Ascending aorta (tissue), 2 donors: Measurements from ENCODE around the gene TMEM120A. TPM values are rescaled to one million over a fixed set of nuclear protein-coding genes. Genes with fewer than 3 reads are reported as not detected.

Source experiments
- DNase-seq, 2 donors: peaks; one replicate each; pipeline ENCODE4 v3.0.0-alpha.2; 2019; ENCODE audit warnings: low spot score in 2 of 2
- H3K27ac ChIP-seq, 2 donors: fragments of 200-600 bp; sonication (generic); one replicate each; pipeline ENCODE4 v1.5.1; 2016 to 2017; ENCODE audit warnings: mild to moderate bottlenecking in 1 of 2
- H3K27me3 ChIP-seq: fragments of 200-600 bp; sonication (generic); one replicate; pipeline ENCODE4 v1.5.1; 2017
- H3K36me3 ChIP-seq, 2 donors: fragments of 200-600 bp; sonication (generic); one replicate each; pipeline ENCODE4 v1.5.1; 2016
- H3K4me1 ChIP-seq, 2 donors: fragments of 200-600 bp; sonication (generic); one replicate each; pipeline ENCODE4 v1.5.1; 2016 to 2017; ENCODE audit warnings: mild to moderate bottlenecking in 1 of 2
- H3K4me3 ChIP-seq, 2 donors: fragments of 200-600 bp; sonication (generic); one replicate each; pipeline ENCODE4 v1.5.1; 2016 to 2017; ENCODE audit warnings: mild to moderate bottlenecking in 1 of 2
- H3K9me3 ChIP-seq, 2 donors: fragments of 200-600 bp; sonication (generic); one replicate each; pipeline ENCODE4 v1.5.1; 2016
- CTCF ChIP-seq, 3 experiments: fragments of 200-600 bp in 2 of 3; fragments of 450-650 bp in 1 of 3; sonication (generic) in 2 of 3; IDR thresholded peaks; one replicate each; pipeline ENCODE4 v1.5.1; 2016 to 2019; ENCODE audit warnings: antibody characterized with exemption in 3 of 3, mild to moderate bottlenecking in 1 of 3, moderate library complexity in 1 of 3
- intact Hi-C: fragments of 100-400 bp; cut with DNase I; formaldehyde crosslinking; loops from one replicate; pipeline ENCODE4 v1.15.1; 2023
- total RNA-seq: library from RNA; depleted of rRNA; stranded (reverse); fragments of >200 nt; gene quantifications from one replicate; pipeline ENCODE4 v1.1.0, GENCODE V29; 2016

The TMEM120A gene
- total RNA-seq, 1 donor from 2014 or later = 24.2 TPM

- H3K36me3 ChIP-seq = peaks cover under 1 to 11% of the 10 kb centered on the region in 2 donors
- no peak for TF ChIP-seq CTCF (IDR thresholded peaks at IDR 0.05)
- no peaks in the 10 kb centered on the region for H3K27me3 ChIP-seq
- peak overlapping the region; percentile 92 to 97 for H3K27ac ChIP-seq
- H3K9me3 ChIP-seq = no peaks in the 10 kb centered on the region
- peak in 1 of 2 donors; percentile 64 for DNase-seq
- intact Hi-C loops = loop anchor here (10.0 kb wide), 1 partner anchor 253 kb away; no protein-coding TSS in a partner anchor
- H3K4me1 ChIP-seq = peaks cover 20 to 38% of the 10 kb centered on the region in 2 donors
- no peak overlapping the region for H3K4me3 ChIP-seq
Observed at GRCh38 chr7:75968012-75968411, 26.4 kb downstream of the TMEM120A start.

DNA sequence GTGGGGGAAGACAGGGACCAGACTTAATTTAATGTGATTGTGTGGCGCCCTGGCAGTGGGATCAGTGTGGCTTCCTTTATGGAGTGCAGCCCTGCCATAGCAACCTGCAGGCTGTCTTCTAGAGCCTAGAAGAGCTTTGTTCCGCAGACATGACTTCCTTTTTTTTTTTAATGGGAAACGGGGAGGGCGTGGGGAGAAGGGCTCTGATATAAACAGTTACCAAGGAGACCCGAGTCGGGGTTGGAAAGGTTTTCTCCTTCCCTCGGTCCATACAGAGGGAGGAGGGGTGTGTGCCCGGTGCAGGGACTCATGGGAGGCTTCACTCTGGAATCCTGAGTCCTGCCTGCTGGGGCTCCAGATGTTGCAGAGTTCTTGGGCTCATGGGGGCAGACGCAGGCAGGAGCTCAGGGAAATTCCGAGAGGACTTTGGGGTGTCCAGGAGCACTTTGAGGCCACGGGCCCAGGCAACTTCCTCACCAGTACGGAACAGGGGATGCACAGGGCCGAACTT is 26.9 kb downstream of the TMEM120A start:
- H3K4me1 ChIP-seq = peaks cover 20 to 40% of the 10 kb centered on the region in 2 donors
- no peaks in the 10 kb centered on the region for H3K27me3 ChIP-seq
- H3K9me3 ChIP-seq = no peaks in the 10 kb centered on the region
- no peak overlapping the region for H3K4me3 ChIP-seq
- DNase-seq = peak in 1 of 2 donors; percentile 68
- peaks cover 0 to 6% of the 10 kb centered on the region in 2 donors for H3K36me3 ChIP-seq
- intact Hi-C loops = loop anchor here (2.0 to 10.0 kb wide), 3 partner anchors 79 to 253 kb away; partner anchors contain the start of genes RHBDD2 and STYXL1
- H3K27ac ChIP-seq = peak overlapping the region; percentile 92 to 97
- TF ChIP-seq CTCF (IDR thresholded peaks at IDR 0.05) = no peak

- TF ChIP-seq CTCF (IDR thresholded peaks at IDR 0.05) = no peak
- no peak for DNase-seq
- H3K9me3 ChIP-seq = no peaks in the 10 kb centered on the region
- no peaks in the 10 kb centered on the region for H3K27me3 ChIP-seq
- H3K36me3 ChIP-seq = peaks cover 0 to 1% of the 10 kb centered on the region in 2 donors
- intact Hi-C loops = loop anchor here (2.0 to 10.0 kb wide), 3 partner anchors 80 to 252 kb away; partner anchors contain the start of genes RHBDD2 and STYXL1
- peaks cover 20 to 43% of the 10 kb centered on the region in 2 donors for H3K4me1 ChIP-seq
- peak overlapping the region in 1 of 2 donors; percentile 28 for H3K4me3 ChIP-seq
- H3K27ac ChIP-seq = peak overlapping the region; percentile 92 to 97
Observed at GRCh38 chr7:75967055-75967454, 27.3 kb downstream of the TMEM120A start.

- H3K27me3 ChIP-seq = no peaks in the 10 kb centered on the region
- H3K36me3 ChIP-seq = no peaks in the 10 kb centered on the region
- H3K4me3 ChIP-seq = peak overlapping the region; percentile 15 to 54
- H3K27ac ChIP-seq = peak overlapping the region; percentile 92 to 97
- DNase-seq = peak; percentile 63 to 92
- no peaks in the 10 kb centered on the region for H3K9me3 ChIP-seq
- no peak for TF ChIP-seq CTCF (IDR thresholded peaks at IDR 0.05)
- intact Hi-C loops = loop anchor here (1.0 to 10.0 kb wide), 4 partner anchors 28 to 252 kb away; partner anchors contain the start of genes RHBDD2, STYXL1 and TMEM120A
- peaks cover 20 to 44% of the 10 kb centered on the region in 2 donors for H3K4me1 ChIP-seq
Observed at GRCh38 chr7:75966190-75966961, 28.0 kb downstream of the TMEM120A start.

DNA sequence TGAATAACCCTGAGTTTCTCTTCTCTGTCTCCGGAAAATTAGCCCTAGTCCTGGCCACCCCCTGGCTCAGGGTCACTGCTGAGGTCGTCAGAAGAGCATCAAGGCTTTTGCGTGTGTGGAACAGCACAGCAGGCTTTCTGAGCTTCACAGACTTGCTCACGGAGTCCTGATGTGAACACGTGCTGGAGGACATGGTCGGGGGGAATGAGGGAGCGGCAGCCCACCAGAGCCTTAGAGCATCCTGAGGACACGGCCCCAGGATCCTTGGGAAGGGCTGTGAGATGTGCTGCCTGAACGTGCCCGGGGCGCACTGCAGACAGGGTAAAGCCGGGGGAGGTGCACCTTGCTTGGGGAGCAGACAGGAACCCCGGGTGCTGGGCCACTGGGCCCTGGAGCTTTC is 28.8 kb downstream of the TMEM120A start:
- Histone ChIP-seq H3K36me3 (peaks cover 0 to 3% of the 10 kb centered on the region in 2 donors), H3K27me3 (no peaks in the 10 kb centered on the region), H3K9me3 (no peaks in the 10 kb centered on the region), H3K4me1 (peaks cover 20 to 44% of the 10 kb centered on the region in 2 donors), H3K27ac (peak overlapping the region; percentile 92 to 97), H3K4me3 (peak overlapping the region in 1 of 2 donors; percentile 54)
- peak in 1 of 2 donors; percentile 63 for DNase-seq
- TF ChIP-seq CTCF (IDR thresholded peaks at IDR 0.05) = no peak
- intact Hi-C loops = loop anchor here (1.0 to 10.0 kb wide), 4 partner anchors 29 to 251 kb away; partner anchors contain the start of genes RHBDD2, STYXL1 and TMEM120A
